Stimulated activated CD8-positive, alpha-beta memory T cell treated with anti-CD3 and anti-CD28 coated beads, Interleukin-7, amount 100 ng/mL, for 1 hour (primary cell): ENCODE measurements around the gene CA12.
"Not testable (repeated sequence)": the region's sequence is repeated elsewhere in the genome, so short reads cannot be mapped to it uniquely, and the experiment has no call there.

ENCODE experiments used
- DNase-seq, 2 donors: peaks; one replicate each; pipeline ENCODE4 v3.0.0-alpha.2; 2020; ENCODE audit warnings: low read depth in 2 of 2

CA12 gene

GRCh38 chr15:63357061-63357460 lies 24.6 kb downstream of the CA12 start:
- no peak for DNase-seq

DNA sequence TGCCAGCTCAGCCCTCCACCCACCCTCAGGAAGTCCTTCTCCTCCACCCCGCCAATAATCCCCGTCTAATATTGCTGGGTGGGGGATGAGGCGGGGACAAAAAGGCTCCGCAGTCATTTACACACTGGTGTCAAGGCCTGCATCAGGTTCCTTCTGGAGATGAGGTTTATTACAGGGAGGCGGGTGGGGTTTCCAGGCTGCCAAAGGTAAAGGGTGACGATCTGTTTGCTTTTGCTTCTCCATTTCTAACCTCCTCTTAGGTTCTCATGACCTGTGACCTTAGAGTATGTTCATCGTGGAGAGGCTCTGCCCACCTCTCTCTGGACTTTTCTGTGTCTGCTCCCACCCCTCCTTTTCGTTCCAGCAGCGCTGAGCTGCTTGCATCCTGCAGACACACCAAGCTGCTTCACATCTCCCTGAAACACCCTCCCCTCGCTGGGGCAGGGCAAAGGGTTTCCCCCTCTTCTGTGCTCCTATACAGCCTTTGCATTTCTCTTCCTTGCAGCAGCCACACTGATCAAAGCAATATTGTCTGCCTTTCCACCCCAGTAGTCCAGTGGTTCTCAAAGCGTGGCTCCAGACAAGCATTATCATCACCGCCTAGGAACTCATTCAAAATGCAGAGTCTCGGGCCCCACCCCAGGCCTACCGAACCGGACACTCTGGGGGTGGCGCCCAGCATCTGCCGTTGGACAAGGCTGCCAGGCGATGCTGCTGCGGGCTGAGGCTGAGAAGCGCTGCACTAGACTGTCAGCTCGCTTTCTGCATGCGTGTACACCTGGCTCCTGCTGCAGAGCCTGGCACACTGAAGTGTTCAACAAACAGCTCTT lies 26.6 kb downstream of the CA12 start:
- no peak for DNase-seq

DNA sequence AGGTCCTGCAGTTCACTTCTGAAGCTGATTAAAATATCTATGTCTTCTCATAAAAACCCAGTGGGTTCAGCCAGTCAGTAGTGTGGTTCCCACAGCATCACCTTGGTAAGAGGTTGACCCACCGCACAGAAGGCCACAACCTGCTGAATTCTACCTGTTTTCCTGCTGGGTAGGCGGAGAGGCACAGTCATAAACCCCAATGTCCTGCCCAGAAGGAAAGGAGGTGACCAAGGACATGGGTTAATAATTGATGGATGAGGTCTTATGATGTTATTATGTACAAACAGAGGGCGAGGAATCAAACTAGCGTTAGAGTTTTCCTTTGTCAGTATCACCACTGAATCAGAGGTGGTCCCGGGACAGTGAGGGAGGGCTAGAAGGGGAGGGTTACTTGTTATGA lies 27.8 kb downstream of the CA12 start:
- DNase-seq = no peak

- DNase-seq = no peak
Measured at GRCh38 chr15:63353261-63353660, 28.4 kb downstream of the CA12 start.

GRCh38 chr15:63352808-63353207 lies 28.8 kb downstream of the CA12 start:
- DNase-seq = no peak

DNA sequence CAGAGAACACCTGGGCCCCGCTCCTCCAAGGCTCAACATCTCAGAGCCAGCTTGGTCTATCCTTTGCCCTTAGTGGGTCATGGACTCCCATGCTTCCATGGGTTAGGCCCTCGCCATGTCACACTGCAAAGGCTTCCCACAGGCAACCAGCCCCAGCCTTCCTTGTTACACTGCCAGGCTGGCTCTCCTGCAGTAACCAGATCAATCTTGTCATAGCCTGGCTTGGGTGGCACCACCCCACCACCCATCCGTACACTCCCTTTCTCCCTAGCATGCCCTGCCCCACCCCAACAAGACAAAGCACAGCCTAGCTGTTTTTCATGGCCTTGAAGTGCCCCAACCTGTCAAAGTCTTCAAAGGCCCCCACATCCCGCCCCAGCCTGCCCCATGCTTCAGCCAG lies 30.5 kb downstream of the CA12 start:
- no peak for DNase-seq

DNA sequence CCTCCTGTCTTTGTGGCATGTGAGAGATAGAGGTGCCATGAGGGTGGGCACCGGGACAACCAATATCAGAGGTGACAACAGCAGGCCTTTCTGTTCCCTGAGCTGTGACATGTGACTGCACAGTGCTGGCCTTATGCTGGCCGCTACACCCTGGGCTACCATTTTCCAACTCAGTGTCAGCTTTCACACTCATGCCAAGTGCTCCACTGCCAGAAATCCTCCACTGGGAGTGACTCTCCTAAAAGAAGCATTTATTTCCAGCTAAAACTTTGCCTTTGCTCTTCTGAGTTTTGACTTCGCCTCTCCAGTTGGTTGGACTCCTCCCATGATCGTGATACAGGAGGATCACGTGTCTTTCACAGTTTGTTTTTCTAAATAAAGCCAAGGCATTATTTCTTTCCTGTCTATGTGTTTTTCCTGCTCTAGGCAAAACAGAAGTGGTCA lies 31.4 kb downstream of the CA12 start:
- DNase-seq = no peak

DNA sequence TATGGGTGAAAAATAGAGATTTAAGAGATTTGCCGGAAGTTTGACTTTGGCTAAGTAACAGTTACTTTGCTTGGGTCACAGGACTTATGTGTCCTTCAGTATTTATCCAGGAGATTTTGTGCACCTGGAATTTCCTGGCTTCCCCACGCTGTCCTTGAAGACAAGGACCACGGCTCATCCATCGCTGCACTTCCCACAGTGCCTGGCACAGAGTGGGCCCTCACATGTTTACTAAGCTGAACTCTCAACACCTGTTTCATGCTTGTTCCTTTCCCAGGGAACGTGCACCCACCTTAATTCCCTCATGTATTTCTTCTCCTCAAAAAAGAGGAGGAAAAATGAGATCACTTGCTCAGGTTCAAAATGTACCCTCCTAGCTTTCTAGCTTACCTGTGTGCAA lies 32.0 kb downstream of the CA12 start:
- no peak for DNase-seq

DNA sequence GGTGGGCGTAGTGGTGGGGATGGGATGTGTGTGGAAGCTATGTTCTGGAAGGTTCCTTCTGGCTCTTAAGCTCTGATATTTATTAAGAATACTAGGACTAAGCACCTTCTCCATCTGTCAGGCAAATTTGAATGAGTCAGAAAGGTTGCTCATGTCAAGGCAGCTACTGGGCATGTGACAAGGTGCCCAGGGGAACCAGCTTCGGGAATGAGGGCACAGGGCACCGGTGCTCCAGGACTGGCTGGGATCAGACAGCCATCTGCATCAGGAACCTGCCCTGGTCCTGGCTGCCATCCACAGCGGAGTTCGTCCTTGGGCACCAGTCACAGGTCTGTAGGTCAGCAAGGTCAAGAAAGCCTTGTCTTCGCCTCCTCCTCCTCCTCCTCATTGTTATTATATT lies 32.5 kb downstream of the CA12 start:
- DNase-seq = no peak

GRCh38 chr15:63348392-63348791 lies 33.3 kb downstream of the CA12 start:
- no peak for DNase-seq

- DNase-seq = no peak
Measured at GRCh38 chr15:63347074-63347857, 34.4 kb downstream of the CA12 start.

DNA sequence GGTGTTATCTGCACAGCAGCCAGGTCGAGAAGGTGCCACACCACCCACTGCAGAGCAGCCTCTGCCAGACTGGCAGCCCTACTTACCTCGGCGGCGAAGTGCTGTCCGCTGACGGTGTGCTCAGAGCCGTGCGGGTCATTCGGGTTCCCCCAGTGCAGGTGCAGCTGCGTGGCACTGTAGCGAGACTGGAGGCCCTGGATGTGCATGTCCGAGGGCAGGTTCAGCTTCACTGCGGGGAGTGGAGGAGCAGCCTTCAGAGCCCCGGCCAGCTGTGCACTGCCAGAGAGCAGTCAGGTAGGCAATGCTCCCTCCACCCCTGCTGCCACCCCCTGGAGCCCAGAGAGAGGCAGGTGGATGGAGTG lies 36.3 kb downstream of the CA12 start:
- no peak for DNase-seq

GRCh38 chr15:63344731-63345390 lies 36.8 kb downstream of the CA12 start:
- no peak for DNase-seq

DNA sequence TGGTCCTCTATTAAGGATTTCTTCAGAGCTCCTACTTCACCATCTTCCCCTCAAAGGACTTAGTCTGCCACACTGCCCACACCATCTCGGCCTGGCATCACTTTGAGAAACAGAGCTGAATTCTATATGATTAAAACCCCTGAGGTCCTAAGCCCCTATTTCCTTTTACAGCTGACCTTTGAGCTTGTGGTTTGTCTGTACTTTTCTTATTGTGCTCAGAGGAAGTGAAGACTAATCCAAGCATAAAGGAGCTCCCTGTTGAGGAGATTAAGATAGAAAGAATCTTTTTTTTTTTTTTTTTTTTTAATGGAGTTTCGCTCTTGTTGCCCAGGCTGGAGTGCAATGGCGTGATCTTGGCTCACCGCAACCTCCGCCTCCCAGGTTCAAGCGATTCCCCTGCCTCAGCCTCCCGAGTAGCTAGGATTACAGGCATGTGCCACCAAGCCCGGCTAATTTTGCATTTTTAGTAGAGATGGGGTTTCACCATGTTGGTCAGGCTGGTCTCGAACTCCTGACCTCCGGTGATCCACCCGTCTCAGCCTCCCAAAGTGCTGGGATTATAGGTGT lies 38.6 kb downstream of the CA12 start:
- DNase-seq = not testable (repeated sequence)

GRCh38 chr15:63341898-63342297 lies 39.7 kb downstream of the CA12 start:
- no peak for DNase-seq

- no peak for DNase-seq
Measured at GRCh38 chr15:63340878-63341277, 40.8 kb downstream of the CA12 start.

GRCh38 chr15:63340353-63340752 lies 41.3 kb downstream of the CA12 start:
- no peak for DNase-seq

DNA sequence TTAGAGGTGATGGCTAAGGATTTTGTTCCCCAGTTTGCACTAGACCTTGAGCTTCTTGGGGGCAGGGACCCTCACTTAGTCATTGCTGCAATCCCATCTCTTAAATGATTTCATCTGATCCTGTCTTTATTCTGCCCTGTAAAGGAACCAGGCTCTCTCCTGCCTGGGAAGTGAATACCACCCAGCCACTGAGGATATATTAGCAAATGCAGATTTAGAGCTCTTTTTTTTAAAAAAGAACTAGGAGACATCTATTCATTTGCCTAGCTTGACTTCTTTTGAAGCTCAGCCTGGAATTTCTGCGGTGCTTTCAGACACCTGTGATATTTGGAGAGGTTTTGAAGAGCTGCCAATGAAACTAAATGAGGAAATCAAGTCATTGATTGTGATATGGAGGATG lies 41.8 kb downstream of the CA12 start:
- no peak for DNase-seq

DNA sequence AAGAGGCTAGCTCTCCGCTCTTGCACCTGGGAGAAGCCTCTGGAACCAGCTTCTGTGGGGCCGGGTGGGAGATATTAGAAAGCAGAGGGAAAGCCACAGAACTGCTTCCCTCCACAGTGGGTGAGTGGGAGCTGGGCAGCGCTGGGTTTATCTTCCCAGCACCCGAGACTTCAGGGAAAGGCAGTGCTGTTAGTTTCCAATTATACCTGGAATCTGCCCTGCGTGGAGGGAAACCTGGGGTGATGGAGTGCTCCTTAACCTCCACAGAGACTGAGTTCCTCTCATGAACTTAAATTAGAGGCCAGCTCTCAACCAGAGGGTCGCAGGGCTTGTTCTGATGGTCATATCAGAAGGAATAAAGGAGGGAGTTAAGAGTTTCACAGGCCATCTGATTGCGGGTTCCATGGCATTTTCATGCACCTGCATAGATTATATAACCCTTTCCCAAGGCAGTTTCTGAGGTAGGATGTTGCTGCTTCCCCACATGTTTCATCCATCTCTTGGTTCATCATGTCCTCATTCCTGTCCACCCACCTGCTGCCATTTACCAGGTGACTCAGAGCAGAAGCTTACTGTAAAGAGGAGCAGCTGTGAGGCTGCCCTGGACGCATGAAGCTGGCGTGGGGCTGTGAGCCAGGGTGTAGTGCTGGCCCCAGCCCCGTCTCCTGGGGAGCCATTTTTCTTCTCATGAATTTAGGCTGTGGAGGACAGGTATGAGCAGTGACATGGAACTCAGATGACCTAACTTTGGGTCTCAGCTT lies 42.5 kb downstream of the CA12 start:
- DNase-seq = no peak

DNA sequence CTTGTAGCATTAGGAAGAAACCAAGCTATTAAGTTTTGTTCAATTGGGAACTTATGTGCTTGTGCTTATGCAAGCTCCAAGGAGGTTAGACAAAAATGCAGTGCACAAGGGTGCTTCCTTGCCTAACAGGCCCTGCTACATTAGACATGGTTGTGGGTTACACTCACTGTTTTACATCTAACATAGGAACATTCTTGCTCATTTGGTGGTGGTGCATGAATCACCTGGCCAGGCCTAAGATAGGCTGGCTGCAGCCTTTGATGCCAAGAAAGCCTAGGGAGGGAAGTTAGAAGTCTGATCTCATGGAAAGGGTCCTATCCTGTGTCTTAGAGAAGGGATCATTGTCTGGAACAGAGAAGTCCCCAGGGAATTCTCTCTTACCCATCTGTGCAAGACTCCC lies 43.5 kb downstream of the CA12 start:
- no peak for DNase-seq

DNA sequence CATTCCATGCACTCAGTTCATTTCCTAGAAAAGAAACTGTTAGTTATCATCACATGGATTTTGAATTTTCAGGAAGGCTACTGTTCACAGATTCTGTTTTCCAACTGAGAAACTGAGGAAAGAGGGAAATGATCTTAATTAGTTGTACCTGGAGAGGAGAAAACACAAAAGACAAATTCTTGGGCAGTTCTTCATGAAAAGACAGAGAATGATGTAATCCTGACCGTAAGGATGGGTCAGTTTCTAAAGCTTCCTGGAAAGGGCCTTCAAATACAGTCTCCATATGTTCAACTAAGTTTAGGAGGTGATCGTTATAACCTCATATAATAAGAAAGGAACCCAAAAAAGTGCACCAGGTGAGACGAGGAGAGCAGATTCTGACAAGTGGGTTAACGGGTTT lies 44.6 kb downstream of the CA12 start:
- no peak for DNase-seq
